GM18526 (cell line): ENCODE results near the gene ANXA7.

Experiments
- POLR2A ChIP-seq: IDR thresholded peaks from 3 replicates; pipeline ENCODE4 v1.6.1; 2011; ENCODE audit not compliant: insufficient read length; ENCODE audit errors: extremely low read depth

Gene ANXA7

DNA sequence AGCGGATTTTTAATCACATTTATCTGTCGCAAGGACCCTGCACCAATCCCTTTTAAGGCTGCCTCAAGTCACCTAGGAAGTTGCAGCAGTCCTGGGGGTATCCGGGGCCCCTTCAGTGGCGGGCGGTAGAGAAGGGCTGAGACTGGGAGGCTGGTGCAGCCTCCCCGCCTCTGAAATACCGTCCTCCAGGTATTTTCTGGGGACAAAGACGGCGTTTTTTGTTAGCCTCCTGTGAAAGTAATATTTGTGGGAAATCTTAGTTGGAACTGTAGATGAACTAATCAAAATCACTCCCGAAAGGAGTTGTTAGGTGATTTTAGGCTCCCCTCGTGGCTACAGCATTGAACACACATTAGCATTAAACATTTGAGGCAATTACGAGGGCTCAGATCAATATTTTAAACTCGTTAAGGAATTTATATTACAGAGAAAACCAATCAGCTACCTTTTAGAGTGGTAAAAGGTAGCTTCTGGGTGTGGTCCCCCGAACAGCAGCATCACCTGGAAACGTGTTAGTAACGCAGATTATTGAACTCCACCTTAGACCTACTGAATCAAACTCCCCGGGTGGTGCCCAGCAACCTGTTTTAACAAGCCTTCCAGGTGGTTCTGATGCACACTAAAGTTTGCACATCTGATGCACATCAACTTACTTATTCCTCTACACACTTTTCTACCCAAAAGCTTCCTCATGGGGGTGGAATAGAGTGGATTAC, 530 bp upstream of the ANXA7 start:
- no peak for TF ChIP-seq POLR2A

DNA sequence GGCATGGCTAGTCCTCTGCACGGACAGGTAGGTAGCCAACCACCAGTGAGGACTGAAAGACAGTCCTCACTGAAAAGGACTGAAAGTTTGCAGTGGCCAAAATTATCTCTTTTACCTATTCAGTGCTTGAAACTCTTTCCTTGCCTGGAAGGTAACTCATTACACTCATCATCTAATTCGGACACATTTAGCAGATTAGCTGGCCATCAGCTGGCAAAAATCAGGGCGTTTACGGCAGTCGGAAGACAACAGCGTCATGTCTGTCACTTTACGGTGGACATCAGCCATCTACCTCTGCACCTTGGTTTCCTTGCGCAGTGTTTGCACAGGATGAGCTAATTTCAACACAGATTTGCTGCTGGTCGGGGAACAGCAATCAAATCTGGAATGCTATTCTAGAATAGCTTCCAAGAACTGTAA, 740 bp downstream of the ANXA7 start:
- no peak for TF ChIP-seq POLR2A

DNA sequence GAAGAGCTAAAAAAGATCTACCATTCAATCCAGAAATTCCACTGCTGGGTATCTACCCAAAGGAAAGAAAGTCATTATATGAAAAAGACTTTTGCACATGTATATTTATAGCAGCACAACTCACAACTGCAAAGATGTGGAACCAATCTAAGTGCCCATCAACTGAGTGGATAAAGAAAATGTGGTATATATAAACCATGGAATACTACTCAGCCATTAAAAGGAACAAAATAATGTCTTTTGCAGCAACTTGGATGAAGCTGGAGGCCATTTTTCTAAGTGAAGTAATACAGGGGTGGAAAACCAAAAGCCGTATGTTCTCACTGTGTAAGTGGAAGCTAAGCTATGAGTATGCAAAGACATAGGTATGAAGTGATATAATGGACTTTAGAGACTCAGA, 3.0 kb downstream of the ANXA7 start:
- TF ChIP-seq POLR2A: no peak

DNA sequence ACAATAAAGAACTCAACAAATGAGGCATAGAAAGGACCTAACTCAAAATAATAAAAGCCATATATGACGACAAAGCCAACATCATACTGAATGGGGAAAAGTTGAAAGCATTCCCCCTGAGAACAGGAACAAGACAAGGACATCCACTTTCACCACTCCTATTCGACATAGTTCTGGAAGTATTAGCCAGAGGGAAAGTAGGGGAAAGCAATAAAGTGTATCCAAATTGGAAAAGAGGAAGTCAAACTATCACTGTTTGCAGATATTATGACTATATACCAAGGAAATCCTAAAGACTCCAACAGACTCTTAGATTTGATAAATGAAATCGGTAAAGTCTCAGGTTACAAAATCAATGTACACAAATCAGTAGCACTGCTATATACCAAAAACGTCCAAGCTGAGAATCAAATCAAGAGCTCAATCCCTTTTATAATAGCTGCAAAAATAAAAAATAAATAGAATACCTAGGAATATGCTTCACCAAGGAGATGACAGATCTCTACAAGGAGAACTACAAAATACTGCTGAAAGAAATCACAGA, 4.8 kb downstream of the ANXA7 start:
- no peak for TF ChIP-seq POLR2A

DNA sequence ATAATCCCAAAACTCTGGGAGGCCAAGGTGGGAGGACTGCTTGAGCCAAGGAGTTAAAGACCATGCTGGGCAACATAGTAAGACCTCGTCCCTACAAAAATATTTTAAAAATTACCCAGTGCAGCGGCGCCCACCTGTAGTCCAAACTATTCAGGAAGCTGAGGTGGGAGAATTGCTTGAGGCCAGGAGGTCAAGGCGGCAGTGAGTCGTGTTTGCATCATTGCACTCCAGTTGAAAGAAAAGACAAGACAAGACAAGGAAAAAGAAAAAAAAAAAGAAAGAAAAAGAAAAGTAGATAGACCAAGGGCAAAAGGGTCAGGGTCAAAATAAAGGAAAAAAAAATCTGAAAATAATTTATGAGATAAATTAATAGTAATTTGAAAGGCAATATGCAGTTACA, 5.8 kb downstream of the ANXA7 start:
- no peak for TF ChIP-seq POLR2A

DNA sequence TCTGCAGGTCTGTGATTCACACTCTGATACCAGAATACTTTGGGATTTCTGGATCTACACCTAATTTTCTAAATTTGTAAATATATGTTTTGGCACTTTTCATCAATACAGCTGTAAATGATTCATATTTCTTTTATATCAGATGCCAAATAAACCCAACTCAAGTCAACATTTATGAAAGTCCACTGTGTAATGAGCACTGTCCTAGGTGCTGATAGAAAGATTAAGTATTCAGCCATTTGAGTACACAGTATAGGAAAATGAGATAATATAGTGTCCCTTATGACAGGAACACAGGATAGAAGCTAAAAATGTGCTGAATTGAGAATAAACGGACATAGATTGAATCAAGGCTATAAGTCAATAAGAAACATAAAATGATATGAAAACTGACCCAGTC, 6.4 kb downstream of the ANXA7 start:
- no peak for TF ChIP-seq POLR2A

DNA sequence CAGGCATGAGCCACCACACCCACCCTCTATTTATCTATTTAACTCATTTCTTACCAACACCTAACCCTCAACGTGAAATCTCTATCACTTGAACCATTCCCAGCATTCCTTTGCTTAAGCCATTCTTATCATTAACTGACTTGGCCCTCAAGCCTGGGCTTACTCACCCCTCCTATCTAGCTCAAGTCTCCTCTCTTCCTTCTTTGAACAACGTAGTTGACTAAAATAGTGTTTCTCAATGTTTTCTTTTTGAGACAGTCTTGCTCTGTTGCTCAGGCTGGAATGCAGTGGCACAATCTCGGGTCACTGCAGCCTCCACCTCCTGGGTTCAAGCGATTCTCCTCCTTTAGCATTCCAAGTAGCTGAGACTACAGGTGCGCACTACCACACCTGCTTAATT, 7.0 kb downstream of the ANXA7 start:
- TF ChIP-seq POLR2A: no peak

DNA sequence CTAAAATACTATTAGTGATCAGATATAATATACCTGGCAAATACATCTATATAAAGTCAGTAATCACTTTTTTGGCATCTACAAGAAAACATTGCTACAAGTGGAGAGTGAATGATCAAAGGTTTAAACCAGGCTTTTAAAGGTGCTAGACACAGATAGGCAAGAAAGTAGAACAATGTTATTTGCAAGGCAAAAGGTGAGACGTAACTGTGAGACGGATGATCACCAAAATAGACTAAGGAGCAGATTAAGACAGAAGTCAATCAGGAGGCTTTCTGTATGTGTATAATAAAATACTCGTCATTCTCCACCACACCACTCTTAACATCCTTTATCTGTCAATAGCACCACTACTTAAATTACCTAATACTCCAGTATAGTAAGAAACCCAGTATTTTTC, 8.3 kb downstream of the ANXA7 start:
- TF ChIP-seq POLR2A: no peak

DNA sequence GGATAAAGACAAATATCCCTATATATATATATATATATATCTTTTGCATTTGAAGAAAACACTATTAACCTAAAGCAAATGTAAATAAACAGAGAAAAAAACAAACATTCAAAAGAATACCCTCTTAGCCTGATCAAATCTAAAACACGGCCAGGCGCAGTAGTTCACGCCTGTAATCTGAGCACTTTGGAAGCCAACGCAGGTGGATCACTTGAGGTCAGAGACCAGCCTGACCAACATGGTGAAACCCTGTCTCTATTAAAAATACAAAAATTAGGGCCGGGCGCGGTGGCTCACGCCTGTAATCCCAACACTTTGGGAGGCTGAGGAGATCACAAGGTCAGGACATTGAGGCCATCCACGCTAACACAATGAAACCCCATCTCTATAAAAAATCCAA, 9.2 kb downstream of the ANXA7 start:
- TF ChIP-seq POLR2A: no peak

DNA sequence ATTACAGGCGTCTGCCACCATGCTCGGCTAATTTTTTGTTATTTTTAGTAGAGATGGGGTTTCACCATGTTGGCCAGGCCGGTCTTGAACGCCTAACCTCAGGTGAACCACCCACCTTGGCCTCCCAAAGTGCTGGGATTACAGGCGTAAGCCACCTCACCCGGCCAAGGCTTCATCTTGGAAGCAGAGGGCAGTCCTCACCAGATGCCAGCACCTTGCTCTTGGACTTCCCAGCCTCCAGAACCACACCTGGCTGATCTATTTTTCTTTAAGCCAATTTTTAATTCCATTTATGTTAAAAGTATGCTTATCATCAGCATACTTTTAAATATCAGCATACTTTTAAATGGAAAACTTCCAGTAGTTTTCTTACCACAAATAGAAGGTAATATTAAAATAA, 12.2 kb downstream of the ANXA7 start:
- TF ChIP-seq POLR2A: no peak

DNA sequence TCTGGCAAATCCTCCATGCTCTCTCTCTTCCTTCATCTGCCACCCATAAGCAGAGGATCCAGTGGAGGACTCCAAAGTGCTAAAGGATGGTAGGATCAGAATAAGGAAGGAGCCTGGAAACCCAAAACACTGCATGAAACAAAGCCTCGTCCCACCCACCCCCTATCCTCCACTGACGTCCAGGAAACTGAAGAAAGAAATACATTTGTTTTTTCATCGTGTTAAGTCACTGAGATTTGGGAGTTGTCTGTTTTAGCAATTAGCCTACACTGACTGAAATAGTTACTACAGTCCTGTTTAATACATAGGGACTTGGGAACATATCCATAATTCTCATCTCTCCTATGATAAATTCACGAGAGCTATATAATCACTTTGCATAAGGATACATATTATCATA, 14.8 kb downstream of the ANXA7 start:
- TF ChIP-seq POLR2A: no peak

DNA sequence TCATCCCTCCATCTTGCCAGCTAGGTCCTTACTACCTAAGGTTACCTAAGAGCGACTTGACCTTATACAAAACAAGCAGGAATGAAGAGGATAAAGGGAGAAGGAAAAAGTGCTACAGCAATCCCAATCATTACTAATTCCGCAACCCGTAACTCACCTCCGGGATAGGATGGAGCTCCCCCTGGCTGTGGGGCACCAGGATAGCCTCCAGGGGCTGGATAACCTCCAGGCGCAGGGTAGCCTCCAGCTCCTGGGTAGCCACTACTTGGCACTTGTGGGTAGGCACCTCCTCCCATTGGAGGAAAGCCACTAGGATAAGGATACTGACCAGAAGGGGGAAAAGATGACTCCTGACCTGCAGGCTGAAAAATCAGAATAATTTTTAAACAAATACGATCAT, 15.8 kb downstream of the ANXA7 start:
- no peak for TF ChIP-seq POLR2A

DNA sequence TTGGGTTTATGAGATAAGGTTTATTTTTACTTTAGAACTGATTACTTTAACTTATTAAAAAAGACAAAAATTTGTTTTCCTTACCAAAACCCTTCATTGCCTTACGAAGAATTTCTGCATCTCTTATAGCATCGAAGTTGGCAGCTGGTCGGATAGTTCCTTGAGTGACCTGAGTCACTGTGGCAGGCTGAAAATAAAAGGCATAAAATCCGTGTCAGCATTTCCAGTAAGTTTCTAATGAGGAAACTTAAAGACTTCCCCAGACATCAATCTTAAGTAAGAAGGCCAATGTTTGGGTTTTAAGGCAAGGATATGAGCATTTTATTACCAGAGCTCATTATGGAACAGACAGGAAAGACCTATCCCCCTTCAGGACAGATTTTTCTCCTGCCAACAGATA, 25.6 kb downstream of the ANXA7 start:
- no peak for TF ChIP-seq POLR2A

DNA sequence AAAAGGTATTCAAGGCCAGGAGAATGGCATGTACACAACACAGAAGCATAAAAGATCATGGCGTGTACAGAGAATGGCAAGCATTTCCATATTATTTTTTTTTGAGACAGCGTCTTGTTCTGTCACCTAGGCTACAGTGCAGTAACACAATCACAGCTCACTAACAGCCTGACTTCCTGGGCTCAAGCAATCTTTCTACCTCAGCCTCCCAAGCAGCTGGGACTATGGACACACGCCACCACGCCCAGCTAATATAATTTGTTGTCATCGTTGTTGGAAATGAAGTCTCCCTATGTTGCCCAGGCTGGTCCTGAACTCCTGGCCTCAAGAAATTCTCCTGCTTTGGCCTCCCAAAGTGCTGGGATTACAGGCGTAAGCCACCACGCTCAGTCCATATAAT, 27.3 kb downstream of the ANXA7 start:
- no peak for TF ChIP-seq POLR2A

DNA sequence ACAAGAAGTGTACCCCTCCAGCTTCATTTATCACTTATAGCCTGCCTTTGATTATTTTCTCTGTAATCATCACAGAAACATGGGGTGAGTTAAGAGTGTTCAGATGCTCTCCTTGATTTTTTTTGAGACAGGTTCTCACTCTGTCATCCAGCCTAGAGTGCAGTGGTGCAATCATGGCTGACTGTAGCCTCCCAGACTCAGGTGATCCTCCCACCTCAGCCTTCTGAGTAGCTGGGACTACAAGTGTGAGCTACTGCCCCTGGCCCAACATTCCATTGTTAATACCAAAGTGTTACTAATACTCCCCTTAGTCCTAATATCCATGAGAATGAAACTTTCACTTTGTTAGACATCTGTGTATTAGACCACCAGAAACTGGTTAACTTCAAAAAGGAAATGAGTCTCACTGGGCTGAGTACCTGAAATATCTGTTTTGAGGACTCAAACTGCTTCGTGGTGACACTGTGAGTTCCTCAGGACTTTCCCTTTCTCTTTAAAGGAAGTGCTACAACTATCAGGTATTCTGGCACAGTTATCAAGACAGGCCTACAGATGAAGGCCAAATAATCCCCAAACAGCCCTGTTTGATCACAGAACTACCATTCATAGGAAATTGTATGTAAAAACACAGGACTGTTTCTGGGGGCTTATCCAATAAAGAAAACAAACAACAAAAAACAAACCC, 34.7 kb downstream of the ANXA7 start:
- TF ChIP-seq POLR2A: no peak

DNA sequence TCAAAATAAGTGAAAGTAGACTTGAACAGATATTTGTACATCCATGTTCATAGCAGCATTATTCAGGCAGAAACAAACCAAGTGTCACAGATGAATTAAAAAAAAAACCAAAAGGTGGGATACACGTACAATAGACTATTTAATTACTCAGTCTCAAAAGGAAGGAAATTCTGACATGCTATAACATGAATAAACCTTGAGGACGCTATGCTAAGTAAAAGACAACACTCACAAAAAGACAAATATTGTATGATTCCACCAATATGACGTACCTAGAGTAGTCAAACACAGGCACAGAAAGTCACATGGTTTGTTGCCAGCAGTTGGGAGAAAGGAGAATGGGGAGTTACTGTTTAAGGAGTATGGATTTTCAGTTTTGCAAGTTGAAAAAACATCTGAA, 37.2 kb downstream of the ANXA7 start:
- no peak for TF ChIP-seq POLR2A

DNA sequence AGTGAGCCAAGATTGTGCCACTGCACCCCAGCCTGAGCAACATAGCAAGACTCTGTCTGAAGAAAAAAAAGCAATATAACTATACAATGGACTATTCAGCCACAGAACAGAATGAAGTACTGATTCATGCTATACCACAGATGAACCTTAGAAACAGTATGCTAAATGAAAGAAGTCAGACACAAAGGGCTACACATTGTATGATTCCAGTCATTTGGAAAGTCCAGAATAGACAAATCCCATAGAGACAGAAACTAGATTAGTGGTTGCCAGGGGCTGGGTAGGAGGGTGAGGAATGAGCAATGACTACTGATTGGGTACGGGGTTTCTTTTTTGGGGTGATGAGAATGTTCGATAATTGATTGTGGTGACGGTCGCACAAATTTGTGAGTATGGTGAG, 45.6 kb downstream of the ANXA7 start:
- TF ChIP-seq POLR2A: no peak
